ENCODE data around the gene PIK3IP1.

The PIK3IP1 gene

GRCh38 chr22:31308181-31308580, 15.9 kb upstream of the PIK3IP1 start:
- DNase-seq = no peak

GRCh38 chr22:31305194-31305593, 12.9 kb upstream of the PIK3IP1 start:
- DNase-seq = no peak

- DNase-seq = no peak
Observed at GRCh38 chr22:31302537-31302936, 10.2 kb upstream of the PIK3IP1 start.

- no peak for DNase-seq
Observed at GRCh38 chr22:31302006-31302405, 9.7 kb upstream of the PIK3IP1 start.

GRCh38 chr22:31300896-31301295, 8.6 kb upstream of the PIK3IP1 start:
- DNase-seq = no peak

- DNase-seq = no peak
Observed at GRCh38 chr22:31295831-31296657, 3.8 kb upstream of the PIK3IP1 start.

- no peak for DNase-seq
Observed at GRCh38 chr22:31295360-31295759, 3.1 kb upstream of the PIK3IP1 start.

GRCh38 chr22:31291481-31292235, 630 bp downstream of the PIK3IP1 start:
- DNase-seq = no peak

GRCh38 chr22:31290494-31291471, 1.5 kb downstream of the PIK3IP1 start:
- DNase-seq = peak; percentile 89

- no peak for DNase-seq
Observed at GRCh38 chr22:31289344-31289743, 2.9 kb downstream of the PIK3IP1 start.

GRCh38 chr22:31288496-31289240, 3.6 kb downstream of the PIK3IP1 start:
- DNase-seq = no peak

GRCh38 chr22:31287818-31288495, 4.3 kb downstream of the PIK3IP1 start:
- no peak for DNase-seq

- no peak for DNase-seq
Observed at GRCh38 chr22:31286360-31287255, 5.7 kb downstream of the PIK3IP1 start.

- no peak for DNase-seq
Observed at GRCh38 chr22:31284281-31285155, 7.8 kb downstream of the PIK3IP1 start.

GRCh38 chr22:31282748-31283468, 9.4 kb downstream of the PIK3IP1 start:
- DNase-seq = no peak

GRCh38 chr22:31281733-31282132, 10.6 kb downstream of the PIK3IP1 start:
- DNase-seq = no peak

- no peak for DNase-seq
Observed at GRCh38 chr22:31279821-31280505, 12.3 kb downstream of the PIK3IP1 start.

- DNase-seq = no peak
Observed at GRCh38 chr22:31279327-31279669, 13.0 kb downstream of the PIK3IP1 start.
